GM19025 (cell line): ENCODE results near the gene MAPK8.
"Not testable (repeated sequence)": the region's sequence is repeated elsewhere in the genome, so short reads cannot be mapped to it uniquely, and the experiment has no call there.

Source experiments
- ATAC-seq: cut with Tn5 transposase; IDR thresholded peaks from one replicate; pipeline ENCODE4 v1.9.1; 2021; ENCODE audit warnings: mild to moderate bottlenecking, low read depth, moderate library complexity; ENCODE audit not compliant: unreplicated experiment

Gene MAPK8

GRCh38 chr10:48332166-48332870, 25.8 kb downstream of the MAPK8 start:
- no peak for ATAC-seq

DNA sequence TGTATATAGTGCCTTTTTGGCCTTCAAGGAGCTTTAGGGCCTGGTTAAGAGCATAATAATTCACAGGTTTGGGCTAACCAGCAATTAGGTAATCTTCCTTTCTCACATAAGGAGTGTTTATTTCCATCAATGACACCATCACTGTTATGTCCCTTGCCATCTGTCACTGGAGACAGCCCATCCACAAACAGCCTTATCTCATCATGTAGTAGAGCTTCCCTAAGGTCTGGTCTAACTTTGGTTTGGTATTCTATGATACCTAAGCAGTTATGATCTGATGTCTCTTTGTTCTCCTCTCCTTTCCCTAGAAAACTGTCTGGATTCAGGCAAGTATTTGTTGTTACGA, 26.4 kb downstream of the MAPK8 start:
- ATAC-seq: no peak

DNA sequence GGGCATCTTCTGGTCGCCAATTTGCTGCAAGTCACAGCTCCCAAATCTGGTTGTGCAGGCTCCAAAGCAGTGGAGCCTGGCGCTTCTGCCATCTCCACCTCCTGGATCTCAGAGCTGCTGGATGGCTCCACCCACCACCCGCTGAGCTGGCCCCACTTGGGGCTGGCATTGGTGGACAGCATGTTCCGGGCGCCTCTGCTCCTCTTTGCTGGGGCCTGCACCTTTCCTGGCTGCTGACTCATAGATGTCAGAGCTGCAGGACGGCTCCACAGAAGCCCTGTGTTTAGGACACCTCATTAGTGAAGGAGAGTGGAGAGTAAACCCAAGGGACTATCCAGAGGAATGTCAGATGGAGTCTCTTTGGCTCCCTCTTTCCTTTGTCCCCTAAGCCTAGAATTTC, 27.4 kb downstream of the MAPK8 start:
- no peak for ATAC-seq

DNA sequence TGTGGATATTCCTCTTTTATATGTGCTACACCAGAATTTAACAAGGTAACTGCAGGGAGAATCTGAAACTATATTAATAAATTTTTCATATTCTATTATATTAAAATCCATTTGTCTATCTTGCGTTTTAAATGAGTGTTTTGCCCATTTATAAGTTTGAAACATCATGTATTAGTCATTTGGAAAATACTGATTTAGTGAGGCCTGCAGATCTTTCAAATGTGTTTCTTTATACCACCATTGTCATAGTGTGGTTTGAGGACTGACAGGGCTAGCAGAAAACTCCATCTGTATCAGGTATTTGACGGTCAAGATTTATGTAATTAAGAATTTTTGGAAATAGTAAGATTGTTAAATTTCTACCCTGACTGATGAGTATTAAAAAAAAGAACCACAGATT, 29.3 kb downstream of the MAPK8 start:
- ATAC-seq: no peak

GRCh38 chr10:48336978-48337599, 30.6 kb downstream of the MAPK8 start:
- ATAC-seq: peak; percentile 82

DNA sequence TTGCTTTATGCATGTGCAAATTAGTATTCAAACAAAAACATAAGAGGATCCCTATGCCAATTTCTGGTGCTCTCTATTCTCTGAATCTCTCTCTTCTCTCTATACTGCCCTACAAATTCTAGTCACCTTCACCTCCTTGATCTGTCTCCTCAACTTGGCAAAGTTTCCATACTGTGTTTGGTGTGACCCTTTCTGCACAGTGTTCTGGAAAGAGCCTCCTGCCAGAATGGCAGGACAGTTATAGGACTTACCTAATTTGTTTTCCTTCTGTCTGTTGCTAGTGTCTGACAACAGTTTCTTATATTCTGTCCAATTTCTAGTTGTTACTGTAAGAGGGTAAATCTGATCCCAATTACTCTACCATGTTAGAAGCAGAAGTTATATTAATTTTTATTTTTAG, 34.3 kb downstream of the MAPK8 start:
- ATAC-seq: no peak

DNA sequence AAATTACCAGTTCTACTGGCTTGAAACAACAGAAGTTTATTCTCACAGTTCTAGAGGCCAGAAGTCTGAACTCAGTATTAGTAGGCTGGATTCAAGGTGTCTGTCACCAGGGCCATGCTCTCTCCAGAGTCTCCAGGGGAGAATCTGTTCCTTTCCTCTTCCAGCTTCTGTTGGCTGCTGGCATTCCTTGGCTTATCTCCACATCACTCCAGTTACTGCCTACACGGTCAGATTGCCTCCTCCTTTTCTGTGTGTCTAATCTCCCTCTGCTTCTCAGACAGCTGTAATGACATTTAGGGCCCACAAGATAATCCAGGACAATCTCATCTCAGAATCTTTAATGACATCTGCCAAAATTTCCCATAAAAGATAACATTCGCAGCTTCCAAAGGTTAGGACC, 36.6 kb downstream of the MAPK8 start:
- ATAC-seq: no peak

GRCh38 chr10:48343921-48344598, 37.6 kb downstream of the MAPK8 start:
- no peak for ATAC-seq

- not testable (repeated sequence) for ATAC-seq
Measured at GRCh38 chr10:48346248-48346647, 39.8 kb downstream of the MAPK8 start.

- ATAC-seq: not testable (repeated sequence)
Measured at GRCh38 chr10:48347539-48347938, 41.1 kb downstream of the MAPK8 start.

- ATAC-seq: not testable (repeated sequence)
Measured at GRCh38 chr10:48347943-48348342, 41.5 kb downstream of the MAPK8 start.

DNA sequence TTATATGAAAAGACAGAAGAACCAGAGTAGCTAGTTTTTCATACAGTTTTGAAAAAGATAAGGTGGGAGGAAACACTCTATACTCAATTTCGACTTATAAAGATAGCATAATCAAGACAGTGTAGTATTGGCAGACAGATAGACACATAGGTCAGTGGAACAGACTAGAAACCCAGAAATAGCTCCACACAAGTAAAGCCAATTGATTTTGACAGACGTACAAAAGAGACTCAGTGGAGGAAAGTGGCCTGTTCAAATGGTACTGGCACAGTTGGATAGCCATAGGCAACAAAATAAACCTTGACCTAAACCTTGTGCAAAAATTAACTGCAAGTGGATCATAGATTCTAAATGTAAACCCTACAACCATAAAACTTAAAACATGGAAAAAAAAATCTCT, 46.8 kb downstream of the MAPK8 start:
- ATAC-seq: no peak

DNA sequence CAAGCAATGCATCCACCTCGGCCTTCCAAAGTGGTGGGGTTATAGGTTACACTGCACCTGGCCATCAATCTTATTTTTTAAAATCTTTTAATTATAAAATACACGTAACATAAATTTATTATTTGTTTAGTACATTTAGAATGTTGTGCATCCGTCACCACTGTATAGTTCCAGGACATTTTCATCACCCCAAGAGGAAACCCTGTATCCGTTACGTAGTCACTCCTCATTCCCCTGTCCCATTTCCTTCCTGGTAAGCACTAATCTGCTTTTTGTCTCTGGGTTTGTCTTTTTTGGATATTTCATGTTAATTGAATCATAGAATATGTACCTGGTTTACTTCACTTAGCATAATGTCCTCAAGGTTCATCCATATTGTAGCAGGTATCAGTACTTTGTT, 51.2 kb downstream of the MAPK8 start:
- no peak for ATAC-seq

GRCh38 chr10:48358162-48358561, 51.7 kb downstream of the MAPK8 start:
- no peak for ATAC-seq

DNA sequence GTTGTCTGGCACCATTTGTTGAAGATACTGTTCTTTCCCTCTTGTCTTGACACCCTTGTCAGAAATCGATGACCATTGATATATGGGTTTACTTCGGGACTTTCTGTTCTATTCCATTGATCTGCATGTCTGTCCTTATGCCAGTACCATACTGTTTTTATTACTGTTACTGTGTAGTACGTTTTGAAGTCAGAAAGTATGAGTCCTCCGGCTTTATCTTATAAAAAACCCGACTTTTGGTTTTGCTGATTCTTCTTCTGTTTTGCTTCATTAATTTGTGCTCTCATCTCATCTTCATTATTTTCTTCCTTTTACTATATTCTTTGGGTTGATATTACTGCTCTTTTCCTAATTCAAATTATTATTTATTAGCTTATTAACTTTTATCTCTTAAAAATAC, 52.4 kb downstream of the MAPK8 start:
- no peak for ATAC-seq

DNA sequence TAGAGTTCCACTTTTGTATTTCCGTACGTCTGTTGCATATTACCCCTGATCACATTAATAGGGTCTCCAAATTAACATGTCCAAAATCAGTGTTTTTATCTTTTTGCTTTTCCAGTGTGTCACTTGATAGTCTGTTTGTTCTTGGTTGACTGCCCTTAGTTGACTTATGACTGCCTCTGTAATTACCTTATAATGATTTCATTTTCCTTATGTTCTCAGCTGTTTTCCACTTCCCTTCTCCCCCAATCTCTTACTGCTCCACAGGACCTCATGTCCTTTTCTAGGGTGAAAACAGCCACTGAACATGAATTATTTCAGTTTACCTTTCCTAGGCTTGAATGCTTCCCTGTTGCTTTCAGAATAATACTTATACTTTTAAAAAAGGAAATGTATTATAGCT, 54.7 kb downstream of the MAPK8 start:
- ATAC-seq: no peak

GRCh38 chr10:48363617-48364355, 57.3 kb downstream of the MAPK8 start:
- ATAC-seq: no peak

- ATAC-seq: no peak
Measured at GRCh38 chr10:48364659-48365405, 58.4 kb downstream of the MAPK8 start.

DNA sequence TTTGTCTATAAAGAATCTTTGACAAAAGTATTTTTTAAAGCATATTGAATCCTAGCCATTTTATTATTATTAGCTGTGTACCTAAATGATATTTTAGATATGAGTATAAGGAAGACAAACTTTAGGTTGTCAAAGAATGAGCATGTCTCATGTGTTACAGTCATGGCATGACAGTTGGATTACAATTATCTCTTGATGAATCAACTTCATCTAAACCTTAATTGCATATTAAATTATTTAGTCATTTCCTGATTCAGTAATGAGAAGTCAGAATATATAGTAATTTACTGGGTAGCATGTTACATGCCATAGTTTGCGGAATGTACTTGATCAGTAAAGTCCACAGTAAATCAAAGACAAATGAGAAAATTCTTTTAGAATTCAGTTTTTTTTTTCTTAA, 59.2 kb downstream of the MAPK8 start:
- no peak for ATAC-seq

- ATAC-seq: no peak
Measured at GRCh38 chr10:48366261-48366660, 59.8 kb downstream of the MAPK8 start.

DNA sequence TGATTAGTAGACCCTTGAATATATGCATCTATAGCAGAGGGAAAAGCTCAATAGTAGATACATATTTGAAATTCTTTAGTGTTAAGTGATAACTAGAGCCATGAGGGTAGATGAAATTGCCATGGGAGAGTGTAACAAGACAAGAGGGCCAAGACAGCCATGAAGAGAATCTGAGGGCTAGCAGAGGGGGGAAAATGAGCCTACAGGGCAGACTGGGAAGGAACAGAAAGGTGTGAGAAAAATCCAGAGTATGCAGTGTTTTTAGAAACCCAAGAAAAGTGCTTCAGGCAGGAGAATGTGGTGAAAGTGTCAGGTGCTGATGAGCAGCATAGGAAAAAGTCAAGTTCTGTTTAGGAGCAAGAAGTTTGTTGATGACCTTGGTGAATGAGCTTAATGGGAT, 63.0 kb downstream of the MAPK8 start:
- ATAC-seq: no peak
